OCI-LY7 (cell line): Measurements from ENCODE around the gene MSLN.

Experiments used
- CTCF ChIP-seq: fragments of 200-600 bp; sonication (generic); conservative IDR thresholded peaks from 2 replicates; pipeline ENCODE4 v1.5.1; 2014; ENCODE audit warnings: mild to moderate bottlenecking, antibody characterized with exemption, low read length, moderate library complexity, mixed read lengths
- EZH2phosphoT487 ChIP-seq: fragments of 200-600 bp; sonication (generic); IDR thresholded peaks from 2 replicates; pipeline ENCODE4 v1.6.1; 2018; ENCODE audit warnings: low read depth, borderline replicate concordance, mild to moderate bottlenecking, mixed run types, antibody characterized with exemption, low read length, moderate library complexity, mixed read lengths

GRCh38 chr16:769934-770333 lies 9.4 kb downstream of the MSLN start:
- TF ChIP-seq CTCF, result no peak
- TF ChIP-seq EZH2phosphoT487, result no peak
